GM12878 (cell line): ENCODE data around the gene BAX. TPM values are rescaled to one million over a fixed set of nuclear protein-coding genes. Genes with fewer than 3 reads are reported as not detected.
"Not testable (repeated sequence)": the region's sequence is repeated elsewhere in the genome, so short reads cannot be mapped to it uniquely, and the experiment has no call there.

Source experiments
- ATAC-seq: fragments of 200-7000 bp; cut with Tn5 transposase; 3 replicates; pipeline ENCODE4 v1.9.1; 2020; ENCODE audit warnings: mild to moderate bottlenecking, moderate library complexity
- BruUV-seq: library from RNA; stranded (reverse); fragments of 400-500 nt; replicated peaks from 2 replicates; lab custom pipeline; 2021; lab: Mats Ljungman, UMichigan
- CTCF ChIA-PET: fragments of 300-600 bp; sonication (Branson Sonifier 250); formaldehyde crosslinking; extraction: SDS; loops from one replicate; lab custom pipeline; 2021; ENCODE audit warnings: inconsistent platforms; lab: Yijun Ruan, JAX
- POLR2A ChIA-PET: fragments of 350-600 bp; formaldehyde crosslinking; extraction: SDS; loops from one replicate; lab custom pipeline; 2021; ENCODE audit warnings: inconsistent platforms; lab: Charles Lee
- RAD21 ChIA-PET: fragments of 300-600 bp; sonication (Branson Sonifier 250); formaldehyde crosslinking; loops from one replicate; lab custom pipeline; 2023; ENCODE audit warnings: antibody characterized with exemption; ENCODE audit not compliant: unreplicated experiment; lab: Charles Lee
- SMC1A ChIA-PET: fragments of 300-600 bp; sonication (Branson Sonifier 250); formaldehyde crosslinking; loops from one replicate; lab custom pipeline; 2023; ENCODE audit not compliant: unreplicated experiment, uncharacterized antibody; lab: Charles Lee
- DNase-seq: peaks from one replicate; pipeline ENCODE4 v3.0.0-alpha.2; 2011; ENCODE audit warnings: low read depth, low spot score
- FAIRE-seq: peaks from 3 replicates; lab custom pipeline; 2011; peaks lifted over from hg19 to GRCh38; lab: Jason Lieb, UNC
- H2AFZ ChIP-seq: 2 replicates; pipeline ENCODE4 v1.6.0; 2011; ENCODE audit warnings: low read depth, low read length, control low read depth; ENCODE audit not compliant: control insufficient read depth
- H3K27ac ChIP-seq: 2 replicates; pipeline ENCODE4 v1.5.1; 2011; ENCODE audit warnings: control low read depth; ENCODE audit not compliant: control insufficient read depth, insufficient read depth
- H3K27me3 ChIP-seq, 2 experiments: replicated peaks in 1 of 2; 2 replicates each; pipeline versions ENCODE4 v1.6.0 to v1.6.1; 2011; ENCODE audit warnings: low read length in 1 of 2; ENCODE audit not compliant: control insufficient read depth in 2 of 2, insufficient read depth in 2 of 2
- H3K36me3 ChIP-seq, 2 experiments: 2 replicates each; pipeline ENCODE4 v1.5.1; 2011; ENCODE audit warnings: low read length in 1 of 2; ENCODE audit not compliant: control insufficient read depth in 2 of 2, insufficient read depth in 2 of 2
- H3K4me1 ChIP-seq: 2 replicates; pipeline ENCODE4 v1.6.1; 2011; ENCODE audit warnings: mild to moderate bottlenecking, low read length, moderate library complexity, mixed read lengths; ENCODE audit not compliant: control insufficient read depth, insufficient read depth
- H3K4me2 ChIP-seq: 2 replicates; pipeline ENCODE4 v1.6.0; 2011; ENCODE audit warnings: control low read depth; ENCODE audit not compliant: control insufficient read depth, insufficient read depth
- H3K4me3 ChIP-seq: fragments of 200-600 bp; sonication (generic); 2 replicates; pipeline ENCODE4 v1.5.1; 2016
- H3K79me2 ChIP-seq: 2 replicates; pipeline ENCODE4 v1.6.0; 2011; ENCODE audit warnings: low read length; ENCODE audit not compliant: control insufficient read depth, insufficient read depth
- H3K9ac ChIP-seq: 2 replicates; pipeline ENCODE4 v1.8.0; 2011; ENCODE audit warnings: low read length, control low read depth, mixed read lengths; ENCODE audit not compliant: control insufficient read depth, insufficient read depth
- H3K9me3 ChIP-seq: replicated peaks from 3 replicates; pipeline ENCODE4 v1.5.1; 2011; ENCODE audit warnings: mild to moderate bottlenecking, low read length; ENCODE audit not compliant: control insufficient read depth, insufficient read depth
- H4K20me1 ChIP-seq: 2 replicates; pipeline ENCODE4 v1.6.0; 2011; ENCODE audit not compliant: control insufficient read depth, insufficient read depth
- CREB1 ChIP-seq: IDR thresholded peaks from 2 replicates; pipeline ENCODE4 v1.6.1; 2012; ENCODE audit warnings: low read depth, mild to moderate bottlenecking, inconsistent platforms
- GABPA ChIP-seq: IDR thresholded peaks from 2 replicates; pipeline ENCODE4 v1.6.1; 2014; ENCODE audit warnings: antibody characterized with exemption, low read depth, mild to moderate bottlenecking, inconsistent platforms
- WGBS: methylation state at CpG from one replicate; pipeline ENCODE4 v1.1.6; 2016; ENCODE audit warnings: low lambda C conversion rate; ENCODE audit not compliant: insufficient replicate concordance, insufficient coverage; ENCODE audit errors: missing lambda C conversion rate; 5-methylcytosine and 5-hydroxymethylcytosine counted together
- in situ Hi-C: fragments of 300-500 bp; cut with MboI; formaldehyde crosslinking; loops from 9 replicates; pipeline ENCODE4 v1.14.3; 2018; ENCODE audit warnings: mixed read lengths
- intact Hi-C: fragments of 100-400 bp; cut with micrococcal nuclease; formaldehyde crosslinking; loops from one replicate; pipeline ENCODE4 v1.14.2; 2022; ENCODE audit not compliant: unreplicated experiment
- polyA plus RNA-seq, 11 experiments: library from polyadenylated mRNA; depleted of rRNA in 4 of 11; unstranded in 6 of 11; stranded (reverse) in 5 of 11; fragments of >200 nt; fragmentation: Nextera tagmentation in 4 of 11; fragmentation: Illumina TruSeq in 1 of 11; extraction: Ambion mirVana in 4 of 11; extraction: Trizol in 1 of 11; gene quantifications; 1 replicate in 1 of 11; 2 replicates in 10 of 11; pipeline versions ENCODE4 v1.2.1 to v1.2.3, GENCODE V29; 2011 to 2016; ENCODE audit warnings: inconsistent platforms in 2 of 11, missing spikeins in 2 of 11, low read depth in 1 of 11
- total RNA-seq, 4 experiments: library from RNA; depleted of rRNA in 3 of 4; stranded (reverse); fragments of >200 nt in 3 of 4; fragmentation: Illumina TruSeq in 1 of 4; extraction: Trizol in 1 of 4; gene quantifications; 2 replicates each; pipeline versions ENCODE4 v1.2.1 to v1.2.3, GENCODE V29; 2013 to 2021
- TF ChIP-seq, protein P1 (sequence below): fragments of 450-650 bp; conservative IDR thresholded peaks from 2 replicates; pipeline ENCODE4 v1.6.1; 2017; ENCODE audit warnings: mild to moderate bottlenecking, moderate library complexity

Gene BAX
- total and polyA plus RNA-seq, 10 of the 15 experiments (the other 5 are each of a cell fraction or from before 2014, with no cell fraction given): 7.2 to 221 (median 137) TPM

DNA sequence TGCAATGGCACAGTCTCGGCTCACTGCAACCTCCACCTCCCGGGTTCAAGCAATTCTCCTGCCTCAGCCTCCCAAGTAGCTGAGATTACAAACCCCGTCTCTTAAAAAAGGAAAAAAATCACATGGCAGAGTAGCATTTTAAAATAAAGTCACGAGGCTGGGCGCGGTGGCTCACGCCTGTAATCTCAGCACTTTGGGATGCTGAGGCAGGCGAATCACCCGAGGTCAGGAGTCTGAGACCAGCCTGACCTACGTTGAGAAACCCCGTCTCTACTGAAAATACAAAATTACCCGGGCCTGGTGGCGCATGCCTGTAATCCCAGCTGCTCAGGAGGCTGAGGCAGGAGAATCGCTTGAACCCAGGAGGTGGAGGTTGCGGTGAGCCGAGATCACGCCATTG is 27.0 kb upstream of the BAX start:
- H4K20me1 ChIP-seq, SMC1A ChIA-PET, DNase-seq, H3K27ac ChIP-seq, FAIRE-seq, H3K9ac ChIP-seq, H3K9me3 ChIP-seq, H3K36me3 ChIP-seq, H2AFZ ChIP-seq, RAD21 ChIA-PET, in situ Hi-C loops, H3K79me2 ChIP-seq, H3K27me3 ChIP-seq, BruUV-seq, H3K4me3 ChIP-seq, ATAC-seq, H3K4me1 ChIP-seq, H3K4me2 ChIP-seq, intact Hi-C loops: not testable (repeated sequence)
- ChIA-PET POLR2A (interaction anchor here (0.6 to 0.7 kb wide), 4 partner anchors 12 to 202 kb away, joined by 4 to 8 read pairs (median 4); no protein-coding TSS in a partner anchor), CTCF (interaction anchor here (0.6 kb wide), 1 partner anchor 85 kb away, joined by 3 read pairs; no protein-coding TSS in a partner anchor)
- 85% methylated on average over 15 of the region's 17 CpGs for WGBS

DNA sequence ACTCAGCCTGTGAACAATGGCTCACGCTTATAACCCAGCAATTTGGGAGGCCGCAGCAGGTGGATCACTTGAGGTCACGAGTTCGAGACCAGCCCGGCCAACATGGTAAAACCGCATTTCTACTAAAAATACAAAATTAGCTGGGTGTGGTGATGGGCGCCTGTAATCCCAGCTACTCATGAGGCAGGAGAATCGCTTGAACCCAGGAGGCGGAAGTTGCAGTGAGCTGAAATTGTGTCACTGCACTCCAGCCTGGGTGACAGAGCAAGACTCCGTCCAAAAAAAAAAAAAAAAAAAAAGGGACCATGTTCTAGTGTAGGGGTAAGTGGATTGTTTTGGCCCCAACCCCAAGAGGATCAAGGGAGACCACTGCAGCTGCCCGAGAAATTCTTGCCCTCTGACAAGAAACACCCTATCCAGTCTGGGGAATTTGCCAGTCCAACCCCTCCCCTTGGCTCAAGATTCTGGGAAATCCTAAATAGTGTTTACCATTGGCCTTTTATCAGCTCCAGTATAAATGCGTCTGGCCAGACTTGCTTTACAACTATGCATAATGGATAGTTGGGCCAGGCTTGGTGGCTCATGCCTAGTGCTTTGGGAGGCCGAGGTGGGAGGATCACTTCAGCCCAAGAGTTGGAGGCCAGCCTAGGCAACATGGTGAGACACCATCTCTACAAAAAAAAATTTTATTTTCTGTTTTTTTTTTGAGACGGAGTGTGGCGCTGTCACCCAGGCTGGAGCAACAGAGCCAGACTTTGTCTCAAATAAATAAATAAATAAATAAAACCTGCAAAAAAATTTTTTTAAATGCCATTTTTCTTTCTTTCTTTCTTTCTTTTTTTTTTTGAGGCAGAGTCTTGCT is 26.3 kb upstream of the BAX start:
- FAIRE-seq (no peak), ATAC-seq (no peak), DNase-seq (no peak)
- POLR2A ChIA-PET: interaction anchor here (0.6 to 0.7 kb wide), 7 partner anchors 8 to 201 kb away, joined by 3 to 8 read pairs (median 4); no protein-coding TSS in a partner anchor
- TF ChIP-seq GABPA (no peak), CREB1 (no peak)
- TF ChIP-seq, protein P1, sequence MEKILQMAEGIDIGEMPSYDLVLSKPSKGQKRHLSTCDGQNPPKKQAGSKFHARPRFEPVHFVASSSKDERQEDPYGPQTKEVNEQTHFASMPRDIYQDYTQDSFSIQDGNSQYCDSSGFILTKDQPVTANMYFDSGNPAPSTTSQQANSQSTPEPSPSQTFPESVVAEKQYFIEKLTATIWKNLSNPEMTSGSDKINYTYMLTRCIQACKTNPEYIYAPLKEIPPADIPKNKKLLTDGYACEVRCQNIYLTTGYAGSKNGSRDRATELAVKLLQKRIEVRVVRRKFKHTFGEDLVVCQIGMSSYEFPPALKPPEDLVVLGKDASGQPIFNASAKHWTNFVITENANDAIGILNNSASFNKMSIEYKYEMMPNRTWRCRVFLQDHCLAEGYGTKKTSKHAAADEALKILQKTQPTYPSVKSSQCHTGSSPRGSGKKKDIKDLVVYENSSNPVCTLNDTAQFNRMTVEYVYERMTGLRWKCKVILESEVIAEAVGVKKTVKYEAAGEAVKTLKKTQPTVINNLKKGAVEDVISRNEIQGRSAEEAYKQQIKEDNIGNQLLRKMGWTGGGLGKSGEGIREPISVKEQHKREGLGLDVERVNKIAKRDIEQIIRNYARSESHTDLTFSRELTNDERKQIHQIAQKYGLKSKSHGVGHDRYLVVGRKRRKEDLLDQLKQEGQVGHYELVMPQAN: no peak
- 80% methylated on average over 14 of the region's 15 CpGs for WGBS
- Histone ChIP-seq H3K4me2 (no peak overlapping the region), H3K27ac (no peak overlapping the region), H3K9ac (no peak overlapping the region), H3K36me3 (no peaks in the 10 kb centered on the region), H3K9me3 (no peaks in the 10 kb centered on the region), H3K79me2 (no peaks in the 10 kb centered on the region), H3K4me1 (peaks cover 3% of the 10 kb centered on the region; the same call in 1 of the 2 replicates), H3K27me3 (0 out of 4 replicates have a peak, but pooled peaks cover 0 to 1% of the 10 kb centered on the region in 2 experiments), H2AFZ (no peak overlapping the region), H4K20me1 (no peaks in the 10 kb centered on the region), H3K4me3 (no peak overlapping the region)
- CTCF ChIA-PET: interaction anchor here (0.6 kb wide), 1 partner anchor 86 kb away, joined by 3 read pairs; no protein-coding TSS in a partner anchor
- SMC1A ChIA-PET: no interaction called here
- in situ Hi-C loops (no loop called here), intact Hi-C loops (no loop called here)
- RAD21 ChIA-PET: interaction anchor here (0.7 to 1.5 kb wide), 2 partner anchors 42 to 64 kb away, joined by 3 read pairs; no protein-coding TSS in a partner anchor
- BruUV-seq: no TSS peak
